Measurements from ENCODE around the gene CLTCL1.
"Not testable (repeated sequence)": the region's sequence is repeated elsewhere in the genome, so short reads cannot be mapped to it uniquely, and the experiment has no call there.

CLTCL1 gene

DNA sequence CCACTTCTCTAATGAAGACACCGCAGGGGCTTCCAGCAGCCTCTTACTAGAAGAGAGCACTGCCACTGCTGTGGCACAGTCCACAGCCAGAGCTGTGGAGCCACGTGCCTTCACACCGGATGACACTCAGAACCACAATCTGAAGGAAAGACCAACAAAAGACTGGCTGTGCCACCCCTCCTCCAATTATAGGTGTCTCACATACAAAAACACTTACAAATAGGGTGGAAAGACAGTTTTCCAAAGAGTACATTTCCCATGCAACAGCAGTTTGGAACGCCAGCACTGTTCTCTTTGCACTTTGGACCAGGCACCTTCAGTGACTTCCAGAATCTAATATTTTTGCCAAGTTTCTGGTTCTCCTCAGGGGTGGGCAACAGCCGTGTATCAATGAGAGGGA, 74.9 kb downstream of the CLTCL1 start:
- no peak for DNase-seq

DNA sequence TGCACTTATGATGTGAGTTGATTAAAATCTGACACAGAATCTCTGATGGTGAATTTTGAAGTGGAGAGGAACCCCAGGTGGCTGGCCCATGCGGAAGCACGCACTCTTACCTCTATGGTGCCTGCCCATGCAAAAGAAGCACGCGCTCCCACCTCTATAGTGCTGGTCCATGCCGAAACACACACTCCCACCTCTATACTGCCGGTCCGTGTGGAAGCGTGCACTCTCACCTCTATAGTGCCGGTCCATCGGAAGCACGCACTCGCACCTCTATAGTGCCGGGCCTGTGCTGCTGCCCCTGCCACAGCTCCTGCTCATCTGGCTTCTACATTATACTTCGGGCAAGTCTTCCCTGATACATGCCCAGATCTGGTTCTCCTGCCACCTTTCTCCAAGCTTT, 76.2 kb downstream of the CLTCL1 start:
- DNase-seq = no peak

DNA sequence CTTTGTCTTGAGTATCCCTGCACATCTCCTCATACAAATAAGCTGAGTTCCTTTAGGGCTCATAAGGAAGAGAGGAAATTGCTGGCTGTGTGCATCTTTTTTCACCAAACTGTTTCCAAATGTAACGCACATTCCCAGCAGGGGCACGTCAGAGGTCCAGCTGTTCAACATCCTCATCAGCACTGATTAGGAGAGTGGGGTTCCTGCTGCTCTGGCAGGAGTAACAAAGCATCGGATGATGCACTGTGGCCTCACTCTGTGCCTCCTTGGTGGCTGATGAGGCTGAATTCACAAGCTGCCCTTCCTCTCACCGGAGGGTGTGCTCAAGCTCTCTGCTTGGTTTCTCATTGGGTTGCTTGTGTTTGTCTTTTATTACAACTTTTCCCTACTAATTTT, 77.4 kb downstream of the CLTCL1 start:
- peak; percentile 25 for DNase-seq

DNA sequence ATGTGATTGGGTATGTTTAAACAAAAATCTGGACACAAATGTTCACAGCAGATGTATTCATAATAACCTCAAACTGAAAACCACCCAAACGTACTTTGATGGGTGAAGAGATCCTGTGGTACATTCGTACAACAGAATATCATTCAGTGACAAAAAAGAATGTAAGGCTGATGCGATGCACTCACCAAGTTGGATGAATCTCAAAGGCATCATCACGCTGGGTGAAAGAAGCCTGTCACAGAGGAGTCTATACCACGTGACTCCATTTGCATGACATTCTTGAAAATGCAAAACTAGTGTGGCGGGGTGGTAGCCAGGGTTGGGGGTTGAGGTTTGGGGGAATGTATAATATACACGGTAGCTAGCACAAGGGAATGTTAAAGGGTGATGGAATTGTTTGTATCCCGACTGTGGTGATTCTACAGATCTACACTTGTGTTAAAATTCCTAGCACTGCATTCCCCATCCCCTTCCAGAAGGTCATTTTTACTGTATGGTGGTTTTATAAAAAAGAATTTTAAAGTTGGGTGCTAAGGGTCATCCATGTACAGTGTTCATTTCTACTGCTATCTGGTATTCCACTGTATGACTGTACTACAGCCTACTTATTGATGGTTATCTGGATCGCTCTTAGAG, 78.0 kb downstream of the CLTCL1 start:
- peak; percentile 31 for DNase-seq

DNA sequence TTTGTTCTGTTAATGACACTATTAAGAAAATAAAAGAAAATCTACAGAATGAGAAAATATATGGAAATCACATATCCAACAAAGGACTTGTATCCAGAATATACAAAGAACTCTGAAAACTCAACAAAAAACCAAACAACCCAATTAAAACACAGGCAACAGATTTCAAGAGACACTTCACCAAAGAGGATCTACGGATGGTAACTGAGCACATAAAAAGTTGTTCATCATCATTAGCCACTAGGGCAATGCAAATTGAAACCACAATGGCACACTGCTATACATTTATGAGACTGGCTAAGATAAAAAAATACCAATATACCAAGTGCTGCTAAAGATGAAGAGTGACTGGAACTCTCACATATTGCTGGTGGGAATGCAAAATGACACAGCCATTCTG, 78.5 kb downstream of the CLTCL1 start:
- DNase-seq = no peak

DNA sequence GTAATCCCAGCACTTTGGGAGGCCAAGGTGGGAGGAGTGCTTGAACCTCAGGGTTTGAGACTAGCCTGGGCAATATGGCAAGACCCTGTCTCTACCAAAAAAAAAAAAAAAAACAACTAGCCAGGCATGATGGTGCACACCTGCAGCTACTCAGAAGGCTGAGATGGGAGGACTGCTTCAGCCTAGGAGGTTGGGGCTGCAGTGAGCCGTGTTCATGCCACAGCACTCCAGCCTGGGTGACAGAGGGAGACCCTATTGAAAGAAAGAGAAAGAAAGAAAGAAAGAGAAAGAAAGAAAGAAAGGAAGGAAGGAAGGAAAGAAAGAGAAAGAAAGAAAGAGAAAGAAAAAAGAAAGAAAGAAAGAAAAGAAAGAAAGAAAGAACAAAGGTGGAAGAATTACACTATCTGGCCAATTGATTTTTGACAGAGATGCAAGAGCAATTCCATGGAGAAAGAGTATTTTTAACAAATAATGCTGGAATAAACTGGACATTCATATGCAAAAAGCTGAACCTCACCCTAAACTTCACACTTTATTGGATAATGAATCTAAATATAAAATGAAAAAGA, 79.1 kb downstream of the CLTCL1 start:
- DNase-seq = no peak

DNA sequence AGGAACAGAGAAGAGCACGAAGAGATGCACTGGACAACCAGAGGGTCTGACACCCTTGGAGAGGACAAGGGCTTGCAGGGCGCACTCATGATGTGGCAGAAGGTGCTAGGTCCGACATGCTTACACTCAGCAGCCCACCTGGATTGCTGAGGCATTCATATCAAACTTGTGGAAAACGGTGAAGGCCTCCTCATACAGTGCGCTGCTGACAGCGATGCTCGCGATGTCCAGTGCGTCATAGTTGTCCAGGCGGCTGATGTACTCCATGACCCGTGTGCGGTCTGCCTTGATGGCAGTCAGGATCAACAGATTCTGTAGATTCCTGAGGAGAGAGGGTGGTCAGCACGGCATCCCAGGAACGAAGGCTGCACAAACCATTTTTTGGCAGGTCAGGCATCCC, 81.3 kb downstream of the CLTCL1 start:
- no peak for DNase-seq

DNA sequence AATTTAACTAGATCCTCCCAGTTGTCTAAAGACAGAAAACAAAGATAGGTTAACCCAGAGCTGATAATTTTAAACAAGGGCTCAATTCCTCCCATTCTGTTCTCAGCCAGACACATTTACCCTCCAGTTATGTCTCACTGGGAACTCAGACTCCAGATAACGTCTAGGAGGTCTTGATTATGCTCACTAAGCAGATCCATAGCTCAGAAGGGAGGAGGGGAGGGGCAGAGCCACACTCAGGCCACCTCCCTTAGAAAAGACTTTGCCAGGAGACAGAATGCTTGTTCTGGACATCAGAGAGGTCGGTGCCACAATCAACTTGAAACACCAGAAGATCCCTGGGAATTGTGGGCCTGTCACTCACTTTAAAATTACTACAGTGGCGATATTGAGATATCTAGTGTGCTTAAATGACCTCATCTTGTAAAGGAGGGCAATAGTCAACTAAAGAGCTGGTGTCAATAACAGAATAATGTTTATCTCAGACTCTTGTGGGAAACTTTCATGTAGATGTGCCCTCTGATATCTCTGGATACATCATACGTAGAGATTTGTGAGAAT, 83.2 kb downstream of the CLTCL1 start:
- no peak for DNase-seq

DNA sequence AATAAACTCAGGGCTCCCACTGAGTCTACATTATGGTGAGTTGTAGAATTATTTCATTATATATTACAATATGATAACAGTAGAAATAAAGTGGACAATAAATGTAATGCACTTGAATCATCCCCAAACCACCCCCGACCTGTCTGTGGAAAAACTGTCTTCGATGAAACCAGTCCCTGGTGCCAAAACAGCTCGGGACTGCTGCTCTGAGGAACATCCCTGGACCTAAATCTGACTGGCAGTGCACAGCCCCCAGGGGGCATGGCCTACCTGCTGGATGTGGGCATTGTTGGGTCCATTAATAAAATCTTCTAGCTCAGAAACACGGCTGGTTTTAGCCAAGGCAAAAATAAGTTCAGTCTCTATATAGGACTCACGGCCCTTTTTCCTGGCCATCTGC, 83.6 kb downstream of the CLTCL1 start:
- no peak for DNase-seq

DNA sequence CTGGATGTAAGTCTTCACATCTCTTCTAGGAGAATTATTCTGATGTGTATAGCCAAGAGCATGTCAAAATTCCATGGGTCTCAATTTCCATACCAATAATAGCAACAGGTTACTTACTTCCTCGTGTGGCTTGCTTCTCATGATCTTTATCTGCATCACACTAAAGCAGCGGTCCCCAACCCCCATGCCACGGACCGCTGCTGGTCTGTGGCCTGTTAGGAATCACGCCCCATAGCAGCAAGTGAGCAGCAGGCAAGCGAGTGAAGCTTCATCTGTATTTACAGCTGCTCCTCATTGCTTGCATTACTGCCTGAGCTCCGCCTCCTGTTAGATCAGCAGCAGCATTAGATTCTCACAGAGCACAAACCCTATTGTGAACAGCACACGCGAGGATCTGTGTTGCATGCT, 84.1 kb downstream of the CLTCL1 start:
- DNase-seq = no peak

DNA sequence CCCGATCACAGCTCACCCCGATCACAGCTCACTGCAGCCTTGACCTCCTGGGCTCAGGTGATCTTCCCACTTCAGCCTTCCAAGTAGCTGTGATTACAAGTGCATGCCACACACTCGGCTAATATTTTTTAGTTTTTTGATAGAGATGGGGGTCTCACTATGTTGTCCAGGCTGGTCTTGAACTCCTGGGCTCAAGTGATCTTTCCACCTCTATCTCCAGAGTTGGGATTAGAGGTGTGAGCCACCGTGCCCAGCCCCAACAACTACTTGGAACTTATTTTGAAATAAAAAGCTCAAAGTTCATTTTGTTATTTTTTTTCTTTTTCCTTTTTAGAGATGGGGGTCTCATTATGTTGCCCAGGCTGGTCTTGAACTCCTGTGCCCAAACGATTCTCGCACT, 85.2 kb downstream of the CLTCL1 start:
- no peak for DNase-seq

DNA sequence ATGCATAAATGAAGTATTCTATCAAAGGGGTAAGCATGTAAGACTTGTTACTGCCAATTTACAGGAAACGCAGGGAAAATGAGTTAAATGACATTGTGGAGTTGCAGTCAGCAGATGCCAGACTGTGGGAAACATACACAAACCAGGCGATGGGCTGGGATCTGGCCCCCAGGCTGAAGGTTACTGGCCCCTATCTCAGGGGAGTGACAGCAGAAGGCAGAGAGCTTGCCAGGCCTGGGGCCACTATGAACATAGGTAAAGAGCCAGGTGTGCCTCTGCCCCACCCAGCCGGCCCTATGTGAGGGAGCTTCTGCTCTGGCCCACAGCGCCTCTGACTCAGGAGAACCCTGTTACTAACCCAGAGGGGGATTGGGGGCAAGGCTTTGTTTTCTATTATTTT, 86.9 kb downstream of the CLTCL1 start:
- no peak for DNase-seq

DNA sequence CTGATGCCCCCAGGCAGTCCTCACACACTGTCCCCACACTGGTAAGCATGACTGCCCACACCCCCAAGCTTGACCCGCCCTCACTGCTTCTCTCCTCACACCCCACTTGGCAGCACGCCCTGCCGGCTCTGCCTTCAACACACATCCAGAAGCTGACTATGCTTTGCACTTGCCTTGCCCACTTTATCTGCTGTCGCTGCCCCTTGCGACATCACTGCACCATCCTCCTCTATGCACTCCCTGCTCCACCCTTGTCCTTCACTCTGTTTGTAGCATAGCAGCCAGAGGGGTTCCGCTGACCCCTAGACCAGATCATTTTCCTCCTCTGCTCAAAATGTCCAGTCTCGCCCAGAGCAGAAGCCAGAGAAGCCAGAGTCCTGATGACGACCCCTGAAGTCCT, 87.7 kb downstream of the CLTCL1 start:
- DNase-seq = no peak

DNA sequence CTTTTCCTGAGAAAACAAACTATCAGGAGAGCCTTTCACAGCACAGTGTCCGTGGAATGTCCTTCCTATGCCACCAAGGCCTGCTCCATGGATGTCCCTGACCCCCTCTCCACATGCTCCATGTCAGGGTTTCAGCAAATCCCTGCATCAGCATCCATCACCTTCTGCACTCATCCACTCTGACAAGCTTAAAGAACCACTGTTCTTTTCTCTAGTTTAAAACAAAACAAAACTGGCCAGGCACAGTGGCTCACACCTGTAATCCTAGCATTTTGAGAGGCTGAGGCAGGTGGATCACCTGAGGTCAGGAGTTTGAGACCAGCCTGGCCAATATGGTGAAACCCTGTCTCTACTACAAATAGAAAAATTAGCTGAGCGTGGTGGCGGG, 88.7 kb downstream of the CLTCL1 start:
- not testable (repeated sequence) for DNase-seq

DNA sequence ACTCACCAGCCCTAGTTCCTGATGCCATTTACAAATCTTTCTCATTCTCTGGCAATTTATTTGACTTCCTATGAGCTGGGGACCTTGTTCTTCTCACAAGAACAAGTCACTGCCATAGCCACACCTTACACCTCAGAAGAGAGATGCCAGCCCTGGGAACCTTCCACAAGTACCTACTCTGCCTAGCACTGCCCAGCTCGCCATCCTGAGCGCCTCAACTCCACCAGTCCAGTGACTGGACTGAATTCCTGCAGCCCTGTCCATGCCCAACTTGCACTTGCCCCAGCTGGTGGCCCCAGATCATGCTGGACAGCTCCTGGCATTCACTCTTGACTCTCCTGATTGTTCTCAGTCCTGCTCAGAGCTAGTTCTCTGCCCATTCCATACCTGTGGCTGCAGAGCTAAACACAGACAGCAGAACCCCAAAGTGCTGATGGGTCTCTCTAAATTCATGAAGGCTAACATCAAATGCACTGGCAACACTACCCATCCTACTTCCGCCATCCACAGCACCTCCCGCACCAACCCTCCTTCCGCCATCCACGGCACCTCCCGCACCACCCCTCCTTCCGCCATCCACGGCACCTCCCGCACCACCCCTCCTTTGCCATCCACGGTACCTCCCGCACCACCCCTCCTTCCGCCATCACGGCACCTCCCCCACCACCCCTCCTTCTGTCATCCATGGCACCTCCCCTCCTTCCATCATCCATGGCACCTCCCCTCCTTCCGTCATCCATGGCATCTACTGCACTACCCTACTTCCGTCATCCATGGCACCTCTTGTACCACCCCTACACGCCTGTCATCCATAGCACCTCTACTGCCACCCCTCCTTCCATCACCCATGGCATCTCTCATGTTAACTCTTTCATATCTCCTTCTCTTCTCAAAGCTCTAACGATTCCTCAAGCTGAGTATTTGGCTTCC, 89.4 kb downstream of the CLTCL1 start:
- no peak for DNase-seq

DNA sequence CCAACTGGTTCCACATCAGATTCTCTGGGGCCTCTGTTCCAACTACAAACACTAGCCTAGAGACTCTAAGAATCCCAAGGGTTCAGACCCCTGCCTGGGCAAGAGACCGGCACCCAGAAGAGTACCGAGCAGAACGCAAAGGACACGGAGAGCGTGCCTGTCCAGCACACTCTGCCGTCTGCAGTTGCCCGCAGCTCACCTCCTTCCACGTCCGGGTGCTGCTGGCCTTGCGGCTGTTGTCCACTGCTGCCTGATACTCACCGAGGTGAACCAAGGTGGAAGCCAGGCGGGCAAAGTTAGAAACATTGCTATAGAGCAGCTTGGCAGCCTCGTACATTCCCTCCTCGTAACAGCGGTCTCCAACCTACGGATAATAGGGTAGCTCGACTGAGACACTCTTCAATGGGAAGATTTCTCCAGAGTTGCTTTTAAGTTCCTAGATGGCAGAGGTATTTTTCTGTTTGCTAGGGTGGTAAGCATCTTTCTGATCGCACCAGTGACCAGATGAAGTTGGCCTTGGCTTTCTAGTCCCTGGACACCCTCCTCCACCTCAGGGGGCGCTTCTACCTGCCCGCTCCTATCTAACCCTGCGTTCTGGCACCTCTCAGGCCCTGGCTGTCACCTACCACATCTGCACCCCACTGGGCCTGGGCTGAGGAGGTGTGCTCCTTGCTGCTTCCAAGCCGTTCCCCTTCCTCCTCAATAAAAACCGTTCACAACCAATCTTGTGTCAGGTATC, 90.2 kb downstream of the CLTCL1 start:
- DNase-seq = no peak

DNA sequence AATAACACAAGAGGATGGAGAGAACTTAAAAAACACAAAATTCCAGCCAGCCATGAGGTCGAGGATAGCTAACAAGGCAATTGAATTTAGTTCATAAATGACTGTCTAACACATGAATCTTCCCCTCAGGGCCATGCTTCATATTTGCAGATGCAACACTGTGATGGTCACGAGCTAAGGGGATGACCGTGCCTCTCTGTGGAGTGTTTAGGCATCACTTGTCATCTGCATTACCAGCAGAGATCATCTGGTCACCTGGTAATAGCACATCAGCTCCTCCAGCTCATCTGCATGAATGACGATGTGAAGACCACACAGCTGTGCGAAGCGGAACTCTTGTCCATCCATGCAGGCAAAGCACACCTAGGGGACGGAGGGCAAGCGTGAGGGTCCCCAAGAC, 92.0 kb downstream of the CLTCL1 start:
- no peak for DNase-seq

DNA sequence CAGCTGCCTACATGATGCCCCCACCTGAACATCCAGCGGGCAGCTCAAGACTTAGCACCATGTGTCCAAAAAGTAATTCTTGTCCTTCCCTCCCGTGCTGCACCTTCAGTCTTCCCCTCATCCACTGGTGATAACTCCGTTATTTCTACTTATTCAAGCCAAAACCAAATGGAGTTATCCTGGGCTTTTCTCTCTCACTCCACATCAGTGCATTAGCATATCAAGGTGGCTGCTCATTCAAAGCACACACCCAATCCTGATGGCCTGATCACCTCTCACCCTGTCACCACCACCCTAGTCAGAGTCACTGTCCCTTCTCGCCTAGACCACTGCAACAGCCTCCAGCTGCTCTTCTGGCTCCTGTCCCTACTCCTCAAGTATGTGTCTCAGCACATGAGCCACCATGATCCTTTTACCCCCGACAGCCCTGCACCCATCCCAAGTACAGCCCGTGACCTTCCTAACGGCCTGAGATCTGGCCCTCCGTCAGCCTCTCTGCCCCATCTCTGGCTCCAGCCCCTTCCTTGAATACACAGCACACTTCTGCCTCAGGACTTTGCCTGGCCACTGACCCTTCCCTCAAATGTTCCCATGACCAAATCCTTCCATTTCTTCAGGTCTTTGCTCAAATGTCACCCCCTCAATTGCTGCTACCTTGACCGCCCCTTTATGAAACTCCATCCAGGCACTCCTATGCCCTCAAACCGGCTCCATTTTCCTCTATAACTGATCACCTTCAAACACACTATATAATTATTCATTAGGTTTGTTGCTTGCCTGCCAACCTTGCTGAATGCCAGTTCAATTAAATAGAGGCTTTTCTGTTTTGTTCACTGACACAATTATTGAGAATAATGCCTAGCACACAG, 93.3 kb downstream of the CLTCL1 start:
- no peak for DNase-seq

DNA sequence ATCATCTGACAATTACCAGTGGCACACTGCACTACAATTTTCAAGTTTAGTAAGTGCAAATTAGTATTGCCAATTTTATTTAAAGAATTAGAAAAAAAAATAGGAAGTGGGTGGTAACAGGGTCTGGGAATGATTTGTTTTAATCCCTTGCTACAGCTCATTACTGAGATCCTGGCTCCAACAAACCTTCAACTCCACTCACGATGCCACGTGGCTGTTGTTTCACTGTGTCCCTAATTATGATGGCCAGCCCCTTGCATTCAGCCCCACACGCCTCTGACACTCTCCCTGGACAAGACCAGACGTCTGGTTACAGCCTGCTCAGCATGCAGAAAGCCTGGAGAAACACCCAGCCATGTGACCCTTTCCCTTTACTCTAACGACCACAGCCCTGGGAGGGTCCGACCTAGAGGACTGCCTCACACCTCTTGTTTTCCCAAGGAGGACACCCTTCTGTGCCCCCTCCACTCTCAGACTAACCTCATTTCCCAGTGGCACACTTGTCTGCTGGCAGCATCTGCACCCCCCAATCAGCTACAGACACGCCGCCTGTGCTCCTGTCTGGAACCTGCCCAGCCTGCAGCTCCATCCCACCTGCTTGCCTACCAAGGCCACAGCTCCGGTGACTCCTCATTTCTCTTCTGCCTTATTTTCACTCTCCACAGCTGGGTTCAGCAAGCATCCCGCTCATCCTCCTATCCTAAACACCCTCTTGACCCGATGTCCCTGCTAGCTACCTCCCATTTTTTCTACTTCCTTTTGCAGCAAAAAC, 94.5 kb downstream of the CLTCL1 start:
- DNase-seq = no peak

DNA sequence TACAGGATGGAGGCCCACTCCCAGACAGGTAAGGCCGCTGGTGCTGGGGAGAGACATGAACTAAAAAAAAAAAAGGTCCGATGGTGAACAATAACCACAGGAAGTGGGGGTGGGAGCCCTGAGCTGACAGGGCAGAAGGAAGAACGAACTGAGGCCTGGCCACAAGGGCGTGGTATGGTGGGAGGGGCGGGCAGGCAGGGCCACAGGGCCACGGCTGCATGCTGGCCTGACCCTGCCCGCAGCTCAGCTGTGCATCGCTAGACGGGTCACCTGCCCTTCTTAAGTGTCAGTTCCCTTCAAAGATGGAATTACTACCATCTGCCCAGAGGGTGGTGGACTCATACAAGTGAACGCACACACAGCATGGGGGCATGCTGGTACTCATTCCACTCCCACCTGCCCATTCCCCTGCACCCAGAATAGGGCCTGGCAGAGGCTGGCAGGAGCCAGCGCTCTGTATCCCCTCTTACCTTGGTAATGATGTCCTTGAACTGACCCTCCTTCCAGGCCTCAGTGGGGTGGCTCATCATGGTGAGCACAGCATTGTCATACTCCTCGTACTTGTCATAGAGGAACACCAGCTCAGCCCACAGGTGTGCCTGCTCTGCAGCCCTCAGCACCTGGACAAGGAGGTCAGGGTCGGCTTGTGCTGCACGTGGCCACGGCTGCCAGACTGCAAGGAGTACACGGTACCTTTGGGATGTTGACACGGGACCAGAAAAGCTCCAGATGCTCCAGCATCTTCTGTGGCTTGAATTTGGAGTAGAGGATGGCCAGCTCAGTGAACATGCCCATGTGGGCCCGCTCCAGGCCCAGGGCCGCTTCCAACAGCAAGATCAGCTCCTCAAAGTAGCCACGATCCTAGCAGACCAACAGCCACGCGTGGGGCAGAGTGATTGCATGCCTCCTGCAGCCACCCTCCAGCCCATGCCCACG, 95.5 kb downstream of the CLTCL1 start:
- DNase-seq = no peak

Measured in fibroblast of skin of abdomen (primary cell).